Neural cell (in vitro differentiated cells): ENCODE results near the gene ZBTB46. TPM values are rescaled to one million over a fixed set of nuclear protein-coding genes. Genes with fewer than 3 reads are reported as not detected.
"Not testable (repeated sequence)": the region's sequence is repeated elsewhere in the genome, so short reads cannot be mapped to it uniquely, and the experiment has no call there.

ENCODE experiments used
- H2AFZ ChIP-seq: fragments of 200-600, 300-800 bp; sonication (generic), shearing (Covaris generic); 2 replicates; pipeline ENCODE4 v1.6.0; 2014; ENCODE audit warnings: low read depth, mild to moderate bottlenecking, antibody characterized with exemption, low read length, moderate library complexity
- H3F3A ChIP-seq: fragments of 200-600 bp; shearing (Covaris generic); 2 replicates; pipeline ENCODE4 v1.6.1; 2016; ENCODE audit warnings: mild to moderate bottlenecking, moderate library complexity, mixed read lengths, antibody characterized with exemption, low read length; ENCODE audit not compliant: insufficient read depth, poor library complexity, severe bottlenecking
- H3K27ac ChIP-seq: fragments of 200-600, 300-800 bp; sonication (generic), shearing (Covaris generic); 2 replicates; pipeline ENCODE4 v1.5.1; 2014; ENCODE audit warnings: mild to moderate bottlenecking, low read length, moderate library complexity
- H3K27me3 ChIP-seq: fragments of 300-800, 200-600 bp; sonication (generic), shearing (Covaris generic); 2 replicates; pipeline ENCODE4 v1.6.0; 2014; ENCODE audit warnings: mild to moderate bottlenecking, low read depth, low read length, moderate library complexity; ENCODE audit not compliant: insufficient read depth
- H3K36me3 ChIP-seq: fragments of 300-800, 200-600 bp; sonication (generic), shearing (Covaris generic); 2 replicates; pipeline ENCODE4 v1.5.1; 2014; ENCODE audit warnings: mild to moderate bottlenecking, antibody characterized with exemption, low read length, moderate library complexity; ENCODE audit not compliant: insufficient read depth
- H3K4me2 ChIP-seq: fragments of 300-800, 200-600 bp; sonication (generic), shearing (Covaris generic); 2 replicates; pipeline ENCODE4 v1.6.0; 2014; ENCODE audit warnings: mild to moderate bottlenecking, low read length
- H3K4me3 ChIP-seq: fragments of 300-800, 200-600 bp; sonication (generic), shearing (Covaris generic); 2 replicates; pipeline ENCODE4 v1.5.1; 2014; ENCODE audit warnings: mild to moderate bottlenecking, low read length, moderate library complexity
- H3K79me2 ChIP-seq: fragments of 200-600 bp; shearing (Covaris generic); replicated peaks from 2 replicates; pipeline ENCODE4 v1.6.0; 2014; ENCODE audit warnings: mild to moderate bottlenecking, low read length, moderate library complexity; ENCODE audit not compliant: insufficient read depth
- H3K9ac ChIP-seq: fragments of 300-800, 200-600 bp; sonication (generic), shearing (Covaris generic); 2 replicates; pipeline ENCODE4 v1.6.1; 2016; ENCODE audit warnings: mild to moderate bottlenecking, low read length, mixed read lengths
- H3K9me2 ChIP-seq: fragments of 200-600 bp; shearing (Covaris generic); 2 replicates; pipeline ENCODE4 v1.6.1; 2016; ENCODE audit warnings: mild to moderate bottlenecking, low read length, mixed read lengths; ENCODE audit not compliant: insufficient read depth
- H3K9me3 ChIP-seq: fragments of 200-600, 300-800 bp; sonication (generic), shearing (Covaris generic); 2 replicates; pipeline ENCODE4 v1.6.1; 2016; ENCODE audit warnings: mild to moderate bottlenecking, mixed run types, low read length, moderate library complexity, mixed read lengths
- H4K20me1 ChIP-seq: fragments of 200-600 bp; shearing (Covaris generic); 2 replicates; pipeline ENCODE4 v1.6.1; 2016; ENCODE audit warnings: mild to moderate bottlenecking, mixed run types; ENCODE audit not compliant: insufficient read depth
- CTCF ChIP-seq: fragments of 450-650 bp; IDR thresholded peaks from 2 replicates; pipeline ENCODE4 v1.5.1; 2014; ENCODE audit warnings: antibody characterized with exemption, mild to moderate bottlenecking, moderate library complexity; ENCODE audit not compliant: poor library complexity, severe bottlenecking
- EP300 ChIP-seq: fragments of 450-650 bp; conservative IDR thresholded peaks from 2 replicates; pipeline ENCODE4 v1.6.1; 2014; ENCODE audit warnings: antibody characterized with exemption, mild to moderate bottlenecking, moderate library complexity; ENCODE audit not compliant: poor library complexity, severe bottlenecking
- EZH2 ChIP-seq: fragments of 200-600, 300-800 bp; shearing (Covaris generic), sonication (generic); IDR thresholded peaks from 2 replicates; pipeline ENCODE4 v1.6.1; 2014; ENCODE audit warnings: antibody characterized with exemption, low read length, borderline replicate concordance, mild to moderate bottlenecking; ENCODE audit not compliant: insufficient read depth, poor library complexity, severe bottlenecking
- MXI1 ChIP-seq: fragments of 450-650 bp; conservative IDR thresholded peaks from 2 replicates; pipeline ENCODE4 v1.6.1; 2014; ENCODE audit warnings: antibody characterized with exemption, mild to moderate bottlenecking; ENCODE audit not compliant: poor library complexity, severe bottlenecking
- POLR2AphosphoS5 ChIP-seq: IDR thresholded peaks from 2 replicates; pipeline ENCODE4 v1.6.1; 2012
- RAD21 ChIP-seq: fragments of 450-650 bp; conservative IDR thresholded peaks from 2 replicates; pipeline ENCODE4 v1.6.1; 2014; ENCODE audit warnings: antibody characterized with exemption, mild to moderate bottlenecking, moderate library complexity
- REST ChIP-seq: IDR thresholded peaks from 2 replicates; pipeline ENCODE4 v1.6.1; 2012; ENCODE audit warnings: borderline replicate concordance
- SMC3 ChIP-seq: fragments of 450-650 bp; conservative IDR thresholded peaks from 2 replicates; pipeline ENCODE4 v1.6.1; 2014; ENCODE audit warnings: antibody characterized with exemption, mild to moderate bottlenecking, moderate library complexity; ENCODE audit not compliant: poor library complexity
- TAF1 ChIP-seq: IDR thresholded peaks from 2 replicates; pipeline ENCODE4 v1.6.1; 2012; ENCODE audit warnings: low read depth
- polyA plus RNA-seq: library from polyadenylated mRNA; depleted of rRNA; stranded (reverse); fragments of >200 nt; gene quantifications from 2 replicates; pipeline ENCODE4 v1.2.3, GENCODE V29; 2014

The ZBTB46 gene
- polyA plus RNA-seq, 1 donor from 2014 or later = 15.0 TPM

GRCh38 chr20:63877755-63878470, 46.8 kb upstream of the ZBTB46 start:
- Histone ChIP-seq H3K4me3 (no peak overlapping the region), H2AFZ (no peak overlapping the region), H3F3A (no peaks in the 10 kb centered on the region), H3K79me2 (no peaks in the 10 kb centered on the region), H4K20me1 (no peaks in the 10 kb centered on the region), H3K9ac (no peak overlapping the region), H3K9me3 (no peaks in the 10 kb centered on the region), H3K9me2 (no peaks in the 10 kb centered on the region), H3K36me3 (no peaks in the 10 kb centered on the region), H3K27ac (no peak overlapping the region), H3K4me2 (no peak overlapping the region), H3K27me3 (no peaks in the 10 kb centered on the region)
- TF ChIP-seq CTCF = no peak
- no peak for TF ChIP-seq MXI1
- no peak for TF ChIP-seq RAD21
- TF ChIP-seq REST = no peak
- no peak for TF ChIP-seq EP300
- TF ChIP-seq POLR2AphosphoS5 = no peak
- no peak for TF ChIP-seq SMC3
- no peak for TF ChIP-seq EZH2
- TF ChIP-seq TAF1 = no peak

GRCh38 chr20:63876489-63877036, 45.5 kb upstream of the ZBTB46 start:
- Histone ChIP-seq H3K9me3 (no peaks in the 10 kb centered on the region), H3K27me3 (no peaks in the 10 kb centered on the region), H3K27ac (no peak overlapping the region), H3K9ac (no peak overlapping the region), H3F3A (no peaks in the 10 kb centered on the region), H3K36me3 (no peaks in the 10 kb centered on the region), H3K9me2 (no peaks in the 10 kb centered on the region), H2AFZ (no peak overlapping the region), H3K4me3 (no peak overlapping the region), H3K79me2 (no peaks in the 10 kb centered on the region), H4K20me1 (no peaks in the 10 kb centered on the region), H3K4me2 (no peak overlapping the region)
- TF ChIP-seq MXI1 = no peak
- TF ChIP-seq POLR2AphosphoS5 = no peak
- no peak for TF ChIP-seq REST
- no peak for TF ChIP-seq SMC3
- no peak for TF ChIP-seq EZH2
- no peak for TF ChIP-seq RAD21
- no peak for TF ChIP-seq EP300
- TF ChIP-seq CTCF = no peak
- TF ChIP-seq TAF1 = no peak

GRCh38 chr20:63874241-63874640, 43.2 kb upstream of the ZBTB46 start:
- not testable (repeated sequence) for H3K36me3 ChIP-seq, H3K4me3 ChIP-seq, H3K9me2 ChIP-seq, H2AFZ ChIP-seq, H3F3A ChIP-seq, H3K9me3 ChIP-seq, H3K27me3 ChIP-seq, H3K79me2 ChIP-seq, H4K20me1 ChIP-seq, H3K9ac ChIP-seq, H3K27ac ChIP-seq, H3K4me2 ChIP-seq
